OCI-LY7 (cell line): ENCODE measurements around the gene CD46. TPM values are rescaled to one million over a fixed set of nuclear protein-coding genes. Genes with fewer than 3 reads are reported as not detected.

ENCODE experiments used
- BruUV-seq: library from RNA; stranded (reverse); fragments of 400-500 nt; replicated peaks from 2 replicates; lab custom pipeline; 2021; lab: Mats Ljungman, UMichigan
- CTCF ChIA-PET: fragments of 300-600 bp; sonication (Branson Sonifier 250); formaldehyde crosslinking; loops from one replicate; lab custom pipeline; 2022; ENCODE audit warnings: antibody characterized with exemption; ENCODE audit not compliant: unreplicated experiment; lab: Charles Lee
- POLR2A ChIA-PET: fragments of 300-600 bp; sonication (Branson Sonifier 250); formaldehyde crosslinking; loops from one replicate; lab custom pipeline; 2022; ENCODE audit warnings: antibody characterized with exemption; lab: Charles Lee
- DNase-seq: peaks from one replicate; pipeline ENCODE4 v3.0.0-alpha.2; 2015; ENCODE audit warnings: low spot score
- H2AFZ ChIP-seq: fragments of 200-600 bp; sonication (generic), shearing (Covaris generic); 2 replicates; pipeline ENCODE4 v1.6.1; 2014; ENCODE audit warnings: mild to moderate bottlenecking, antibody characterized with exemption, low read length, moderate library complexity
- H3K27ac ChIP-seq: fragments of 200-600 bp; sonication (generic); 2 replicates; pipeline ENCODE4 v1.5.1; 2014; ENCODE audit warnings: mixed run types, low read depth, mild to moderate bottlenecking, moderate library complexity, low read length, inconsistent platforms; ENCODE audit not compliant: poor library complexity, severe bottlenecking
- H3K36me3 ChIP-seq: fragments of 200-600 bp; sonication (generic); 2 replicates; pipeline ENCODE4 v1.6.1; 2014; ENCODE audit warnings: mild to moderate bottlenecking, antibody characterized with exemption, low read length, moderate library complexity, mixed read lengths; ENCODE audit not compliant: insufficient read depth
- H3K4me1 ChIP-seq: fragments of 200-600 bp; sonication (generic); 2 replicates; pipeline ENCODE4 v1.5.1; 2014; ENCODE audit warnings: mild to moderate bottlenecking, low read length; ENCODE audit not compliant: insufficient read depth, poor library complexity, severe bottlenecking
- H3K4me2 ChIP-seq: fragments of 200-600 bp; sonication (generic); 2 replicates; pipeline ENCODE4 v1.6.1; 2014; ENCODE audit warnings: mild to moderate bottlenecking, low read length
- H3K4me3 ChIP-seq: fragments of 200-600 bp; sonication (generic); 2 replicates; pipeline ENCODE4 v1.5.1; 2014; ENCODE audit warnings: mild to moderate bottlenecking, low read depth, low read length; ENCODE audit not compliant: poor library complexity, severe bottlenecking
- H3K79me2 ChIP-seq: fragments of 200-600 bp; sonication (generic); 2 replicates; pipeline ENCODE4 v1.6.1; 2016; ENCODE audit warnings: low read depth, mild to moderate bottlenecking, low read length, moderate library complexity, mixed read lengths; ENCODE audit not compliant: insufficient read depth
- H3K9me2 ChIP-seq: fragments of 200-600 bp; sonication (generic); 2 replicates; pipeline ENCODE4 v1.6.1; 2016; ENCODE audit warnings: mild to moderate bottlenecking, low read length, mixed read lengths; ENCODE audit not compliant: insufficient read depth
- H3K9me3 ChIP-seq: fragments of 200-600 bp; sonication (generic); 2 replicates; pipeline ENCODE4 v1.6.1; 2014; ENCODE audit warnings: mild to moderate bottlenecking, mixed run types, low read length, mixed read lengths
- H4K20me1 ChIP-seq: fragments of 200-600 bp; sonication (generic); 2 replicates; pipeline ENCODE4 v1.6.1; 2014; ENCODE audit warnings: mild to moderate bottlenecking, antibody characterized with exemption, low read length, moderate library complexity, mixed read lengths; ENCODE audit not compliant: insufficient read depth
- EZH2phosphoT487 ChIP-seq: fragments of 200-600 bp; sonication (generic); IDR thresholded peaks from 2 replicates; pipeline ENCODE4 v1.6.1; 2018; ENCODE audit warnings: low read depth, borderline replicate concordance, mild to moderate bottlenecking, mixed run types, antibody characterized with exemption, low read length, moderate library complexity, mixed read lengths
- intact Hi-C: fragments of 100-400 bp; cut with micrococcal nuclease; formaldehyde crosslinking; loops from one replicate; pipeline ENCODE4 v1.10.0; 2022; ENCODE audit not compliant: unreplicated experiment
- total RNA-seq, 2 experiments: library from RNA; depleted of rRNA in 1 of 2; stranded (reverse); fragments of >200 nt in 1 of 2; shearing (Covaris generic) in 1 of 2; gene quantifications; 2 replicates each; pipeline ENCODE4 v1.2.3, GENCODE V29; 2014 to 2022
- TF ChIP-seq, protein P1 (sequence below): fragments of 200-600 bp; sonication (generic); conservative IDR thresholded peaks from 2 replicates; pipeline ENCODE4 v1.5.1; 2014; ENCODE audit warnings: mild to moderate bottlenecking, antibody characterized with exemption, low read length, moderate library complexity, mixed read lengths

Gene CD46
- total RNA-seq, 2 experiments from 2014 or later: 83.2 to 83.8 TPM

DNA sequence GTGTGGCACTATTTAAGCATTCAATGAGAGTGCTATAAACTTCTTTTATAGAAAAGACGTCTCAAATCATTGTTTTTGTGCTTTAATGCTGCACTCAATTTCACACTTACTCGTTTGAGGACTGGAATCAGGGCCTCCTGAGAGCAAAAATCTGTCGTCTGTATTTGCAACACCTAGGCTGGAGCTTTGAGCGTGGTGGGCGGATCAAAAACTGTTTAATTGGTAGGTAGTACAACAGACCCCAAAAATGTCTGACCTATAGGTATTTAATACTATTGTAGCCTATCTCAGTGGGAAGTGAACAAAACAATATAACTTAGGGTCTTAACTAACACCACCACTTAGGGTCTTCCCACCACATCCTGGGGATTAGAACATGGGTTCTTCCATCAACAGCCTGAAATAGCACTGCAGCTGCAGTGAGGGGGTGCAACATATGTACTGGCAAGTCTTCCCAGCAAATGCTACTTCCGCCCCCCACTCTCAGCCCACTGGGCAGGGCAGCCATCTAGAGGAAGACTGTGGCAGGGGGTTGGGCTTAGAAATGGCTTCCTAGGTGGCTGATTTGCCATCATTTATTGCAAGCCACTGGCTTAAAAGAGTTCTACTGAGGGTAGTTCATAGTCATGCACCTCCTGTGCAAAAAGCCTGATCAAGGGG lies 48.3 kb downstream of the CD46 start:
- ChIA-PET POLR2A (interaction anchor here (0.7 kb wide), 1 partner anchor 23 kb away, joined by 3 read pairs; no protein-coding TSS in a partner anchor), CTCF (no interaction called here)
- no peak for TF ChIP-seq EZH2phosphoT487
- TF ChIP-seq, protein P1, sequence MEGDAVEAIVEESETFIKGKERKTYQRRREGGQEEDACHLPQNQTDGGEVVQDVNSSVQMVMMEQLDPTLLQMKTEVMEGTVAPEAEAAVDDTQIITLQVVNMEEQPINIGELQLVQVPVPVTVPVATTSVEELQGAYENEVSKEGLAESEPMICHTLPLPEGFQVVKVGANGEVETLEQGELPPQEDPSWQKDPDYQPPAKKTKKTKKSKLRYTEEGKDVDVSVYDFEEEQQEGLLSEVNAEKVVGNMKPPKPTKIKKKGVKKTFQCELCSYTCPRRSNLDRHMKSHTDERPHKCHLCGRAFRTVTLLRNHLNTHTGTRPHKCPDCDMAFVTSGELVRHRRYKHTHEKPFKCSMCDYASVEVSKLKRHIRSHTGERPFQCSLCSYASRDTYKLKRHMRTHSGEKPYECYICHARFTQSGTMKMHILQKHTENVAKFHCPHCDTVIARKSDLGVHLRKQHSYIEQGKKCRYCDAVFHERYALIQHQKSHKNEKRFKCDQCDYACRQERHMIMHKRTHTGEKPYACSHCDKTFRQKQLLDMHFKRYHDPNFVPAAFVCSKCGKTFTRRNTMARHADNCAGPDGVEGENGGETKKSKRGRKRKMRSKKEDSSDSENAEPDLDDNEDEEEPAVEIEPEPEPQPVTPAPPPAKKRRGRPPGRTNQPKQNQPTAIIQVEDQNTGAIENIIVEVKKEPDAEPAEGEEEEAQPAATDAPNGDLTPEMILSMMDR: no peak
- no peaks in the 10 kb centered on the region for H3K79me2 ChIP-seq
- no peak for DNase-seq
- H2AFZ ChIP-seq: no peak overlapping the region
- H4K20me1 ChIP-seq: no peaks in the 10 kb centered on the region
- H3K4me1 ChIP-seq: peaks cover 3% of the 10 kb centered on the region
- no peak overlapping the region for H3K4me3 ChIP-seq
- no peaks in the 10 kb centered on the region for H3K9me3 ChIP-seq
- intact Hi-C loops: no loop called here
- H3K4me2 ChIP-seq: no peak overlapping the region
- peaks cover 23% of the 10 kb centered on the region; the same call in 1 of the 2 replicates for H3K36me3 ChIP-seq
- no peak overlapping the region for H3K27ac ChIP-seq
- no TSS peak for BruUV-seq
- H3K9me2 ChIP-seq: no peaks in the 10 kb centered on the region

DNA sequence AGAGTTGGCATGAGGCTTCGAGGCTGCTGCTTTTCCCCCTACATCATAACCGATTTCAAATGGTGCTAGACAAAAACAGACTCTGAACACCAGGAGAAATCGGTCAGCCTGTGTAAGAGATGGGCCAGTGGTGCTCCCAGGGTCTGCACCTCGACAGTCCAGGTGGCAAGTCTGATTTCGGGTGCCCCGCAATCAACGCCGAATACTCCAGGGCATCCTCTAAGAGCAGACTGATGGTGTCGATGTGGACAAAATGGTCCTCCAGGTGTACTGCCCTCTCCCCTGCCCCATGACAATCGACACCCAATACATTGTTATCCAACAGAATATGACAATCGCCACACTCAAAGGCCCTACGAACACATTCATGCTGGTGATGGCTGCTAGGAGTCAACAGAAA lies 50.0 kb downstream of the CD46 start:
- no peak overlapping the region for H3K4me3 ChIP-seq
- ChIA-PET CTCF (no interaction called here), POLR2A (no interaction called here)
- no peak overlapping the region for H2AFZ ChIP-seq
- peaks cover 19% of the 10 kb centered on the region for H3K4me1 ChIP-seq
- TF ChIP-seq EZH2phosphoT487: no peak
- TF ChIP-seq, protein P1: no peak
- BruUV-seq: no TSS peak
- intact Hi-C loops: no loop called here
- DNase-seq: no peak
- no peak overlapping the region for H3K27ac ChIP-seq
- no peaks in the 10 kb centered on the region for H4K20me1 ChIP-seq
- no peaks in the 10 kb centered on the region for H3K79me2 ChIP-seq
- no peak overlapping the region for H3K4me2 ChIP-seq
- H3K9me2 ChIP-seq: no peaks in the 10 kb centered on the region
- no peaks in the 10 kb centered on the region for H3K9me3 ChIP-seq
- H3K36me3 ChIP-seq: peaks cover 27% of the 10 kb centered on the region; the same call in 1 of the 2 replicates

DNA sequence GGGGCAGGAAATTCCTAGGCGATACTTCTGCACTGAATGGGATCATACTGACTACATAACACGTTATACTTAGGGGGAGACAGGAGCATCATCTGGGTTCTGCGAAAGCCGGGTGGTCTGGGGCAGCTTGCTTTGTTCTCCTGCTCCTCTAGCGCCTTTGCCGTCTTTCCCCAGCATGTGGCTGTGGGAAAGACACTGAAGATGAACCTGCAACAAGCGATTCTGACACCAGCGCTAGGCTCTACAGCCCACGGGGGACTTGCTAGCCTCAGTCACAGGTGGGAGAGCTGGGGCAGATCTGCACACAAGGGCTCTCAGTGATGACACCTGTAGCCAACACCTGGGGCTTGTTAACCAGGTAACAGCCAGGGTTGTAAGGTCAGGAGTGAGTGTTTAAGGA lies 51.8 kb downstream of the CD46 start:
- Histone ChIP-seq H3K79me2 (no peaks in the 10 kb centered on the region), H3K9me3 (no peaks in the 10 kb centered on the region), H3K4me2 (no peak overlapping the region), H3K4me1 (peaks cover 35% of the 10 kb centered on the region), H3K27ac (no peak overlapping the region), H3K36me3 (peaks cover 38% of the 10 kb centered on the region; the same call in 1 of the 2 replicates), H4K20me1 (no peaks in the 10 kb centered on the region), H3K4me3 (no peak overlapping the region), H3K9me2 (no peaks in the 10 kb centered on the region), H2AFZ (no peak overlapping the region)
- intact Hi-C loops: no loop called here
- CTCF ChIA-PET: interaction anchor here (0.5 kb wide), 1 partner anchor 20 kb away, joined by 3 read pairs; no protein-coding TSS in a partner anchor
- BruUV-seq: no TSS peak
- POLR2A ChIA-PET: interaction anchor here (1.1 to 1.3 kb wide), 2 partner anchors 14 to 88 kb away, joined by 3 read pairs; no protein-coding TSS in a partner anchor
- TF ChIP-seq EZH2phosphoT487: no peak
- TF ChIP-seq, protein P1: no peak
- no peak for DNase-seq
